Activated CD4-positive, alpha-beta T cell treated with anti-CD3 and anti-CD28 coated beads, Interleukin-2, amount 50 U/mL, for 16 hours (primary cell): ENCODE measurements around the gene PPT1.

ENCODE experiments used
- DNase-seq: peaks from one replicate; pipeline ENCODE4 v3.0.0-alpha.2; 2020

Gene PPT1

DNA sequence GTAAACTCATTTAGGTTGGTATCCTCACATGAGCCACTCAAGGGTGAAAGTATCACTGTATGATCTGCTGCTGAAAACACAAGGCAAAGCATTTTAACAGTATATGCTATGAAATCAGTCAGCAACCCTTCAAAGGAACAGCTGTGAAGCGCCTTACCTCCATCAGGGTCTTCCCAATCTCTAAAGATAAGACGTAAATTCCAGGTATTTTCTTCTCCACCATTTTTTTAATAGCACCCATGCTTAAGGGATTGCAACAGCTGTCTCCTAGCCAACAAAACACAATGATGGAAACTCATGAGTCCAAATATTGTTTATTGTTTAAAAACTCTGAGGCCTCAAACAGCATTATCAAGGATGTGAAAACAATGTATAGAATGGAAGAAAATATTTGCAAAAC, 4.8 kb downstream of the PPT1 start:
- no peak for DNase-seq

GRCh38 chr1:40090652-40091355, 6.2 kb downstream of the PPT1 start:
- no peak for DNase-seq

DNA sequence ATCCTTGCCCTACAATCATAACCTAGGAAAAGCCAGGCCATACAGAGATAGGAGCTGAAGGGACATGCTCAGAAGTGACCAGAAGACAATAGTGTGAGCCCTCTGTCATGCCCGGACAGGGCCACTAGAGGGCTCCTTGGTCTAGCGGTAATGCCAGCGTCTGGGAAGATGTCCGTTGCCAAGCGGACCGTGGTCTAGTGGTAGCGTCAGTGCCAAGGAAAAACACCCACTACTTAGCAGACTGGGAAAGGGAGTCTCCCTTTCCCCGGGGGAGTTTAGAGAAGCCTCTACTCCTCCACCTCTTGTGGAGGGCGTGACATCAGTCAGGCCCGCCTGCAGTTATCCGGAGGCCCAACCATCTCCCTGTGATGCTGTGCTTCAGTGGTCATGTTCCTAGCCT, 12.3 kb downstream of the PPT1 start:
- peak; percentile 48 for DNase-seq

DNA sequence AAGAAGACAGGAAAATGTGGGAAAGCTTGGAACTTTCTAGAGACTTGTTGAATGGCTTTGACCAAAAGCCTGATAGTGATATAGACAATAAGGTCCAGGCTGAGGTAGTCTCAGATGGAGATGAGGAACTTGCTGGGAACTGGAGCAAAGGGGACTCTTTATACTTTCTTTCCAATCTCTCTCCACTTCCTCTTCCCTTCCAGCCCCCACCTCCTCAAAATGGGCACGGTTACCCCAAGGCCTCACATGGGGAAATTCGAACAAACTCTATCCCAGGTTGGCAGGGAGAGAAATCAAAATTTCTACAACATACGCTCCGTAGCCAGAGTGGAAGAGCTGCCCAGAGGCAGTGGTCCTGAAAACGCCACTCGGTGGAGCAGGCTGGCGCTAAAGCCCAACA, 15.2 kb downstream of the PPT1 start:
- no peak for DNase-seq

DNA sequence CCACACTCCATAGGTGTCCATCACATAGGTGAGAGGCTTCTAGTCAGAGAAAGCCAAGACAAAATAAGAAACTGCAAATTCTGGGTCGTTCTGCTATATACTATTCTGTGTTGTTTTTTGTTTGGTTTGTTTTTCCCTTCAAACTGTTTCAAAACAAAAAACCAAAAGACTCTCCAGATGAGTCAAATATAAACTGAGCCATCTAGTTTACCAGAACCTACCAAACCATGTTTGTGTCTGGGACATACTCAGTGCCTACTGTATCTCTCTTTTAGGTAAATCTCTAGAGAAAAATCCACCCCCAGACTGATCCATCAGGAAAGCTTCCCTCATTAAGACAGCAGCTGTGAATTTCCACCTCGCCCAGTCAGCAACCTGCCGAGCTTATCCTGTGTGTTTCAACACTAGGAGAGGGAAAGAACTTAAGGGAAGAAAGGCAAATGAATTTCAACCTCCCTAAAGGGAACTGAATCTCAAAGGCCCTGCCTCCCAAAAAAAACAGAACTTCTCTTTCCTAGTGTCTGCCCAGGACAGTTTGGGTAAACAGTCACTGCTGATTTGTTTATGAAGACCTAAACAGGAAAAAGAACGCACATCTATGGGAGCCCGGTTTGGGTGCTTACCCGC, 17.2 kb downstream of the PPT1 start:
- DNase-seq = peak; percentile 29

- DNase-seq = peak; percentile 69
Measured at GRCh38 chr1:40078512-40079333, 18.3 kb downstream of the PPT1 start.

GRCh38 chr1:40076895-40077312, 20.1 kb downstream of the PPT1 start:
- no peak for DNase-seq

GRCh38 chr1:40075266-40075665, 21.8 kb downstream of the PPT1 start:
- DNase-seq = no peak

GRCh38 chr1:40073062-40073461, 24.0 kb downstream of the PPT1 start:
- DNase-seq = no peak

GRCh38 chr1:40072142-40072541, 24.9 kb downstream of the PPT1 start:
- no peak for DNase-seq

DNA sequence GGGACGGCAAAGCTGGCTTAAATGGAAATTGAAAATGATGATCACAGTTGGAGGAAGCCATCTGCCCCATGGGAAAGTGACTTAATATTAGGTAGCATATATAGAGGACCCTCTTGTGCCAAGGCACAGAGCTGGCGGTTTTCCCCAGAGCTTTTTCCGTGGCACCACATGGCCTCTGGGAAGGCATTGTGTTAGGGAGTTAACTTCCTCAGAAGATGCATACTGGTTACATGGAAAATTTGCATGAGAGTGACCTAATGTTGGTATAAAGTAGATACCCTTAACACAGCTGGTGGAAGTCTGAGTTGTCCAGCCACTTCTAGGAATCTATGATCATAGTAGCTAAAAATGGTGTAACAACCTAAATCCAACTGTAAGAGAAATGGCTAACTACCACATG, 29.2 kb downstream of the PPT1 start:
- no peak for DNase-seq

GRCh38 chr1:40067023-40067422, 30.0 kb downstream of the PPT1 start:
- no peak for DNase-seq

DNA sequence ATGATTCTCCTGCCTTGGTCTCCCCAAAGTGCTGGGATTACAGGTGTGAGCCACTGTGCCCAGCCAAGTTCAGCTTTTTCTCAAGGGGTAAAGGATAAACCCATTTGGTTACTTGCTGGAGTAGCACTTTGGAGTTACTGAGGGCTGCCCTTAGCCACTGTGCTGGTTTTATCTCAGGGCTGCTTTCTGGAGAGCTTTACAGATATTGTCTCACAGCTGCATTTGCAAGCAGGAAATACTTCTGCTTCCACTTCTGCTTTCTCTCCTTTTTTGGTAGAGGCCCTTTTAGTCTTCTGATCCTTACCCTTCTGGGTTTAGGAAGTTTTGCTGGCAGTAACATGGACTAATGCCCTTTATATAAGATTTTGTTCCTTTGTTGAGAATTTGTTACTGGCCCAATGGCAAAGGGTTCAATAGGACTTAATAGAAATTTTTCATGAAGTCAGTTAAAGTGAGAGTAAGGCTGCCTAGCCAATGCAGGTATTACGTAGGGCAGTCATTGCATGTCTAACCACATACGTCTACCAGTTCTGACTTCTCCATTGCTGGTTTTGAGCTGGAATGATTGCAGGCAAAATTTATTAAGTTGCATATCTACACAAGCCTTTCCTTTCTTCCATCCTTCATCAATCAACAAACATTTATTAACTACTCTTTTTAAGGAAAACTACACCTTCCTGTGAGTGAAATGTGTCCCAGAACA, 32.1 kb downstream of the PPT1 start:
- DNase-seq = no peak

- DNase-seq = no peak
Measured at GRCh38 chr1:40059960-40060750, 36.9 kb downstream of the PPT1 start.

GRCh38 chr1:40059338-40059959, 37.6 kb downstream of the PPT1 start:
- DNase-seq = peak; percentile 81

GRCh38 chr1:40058453-40059337, 38.4 kb downstream of the PPT1 start:
- DNase-seq = peak; percentile 62

DNA sequence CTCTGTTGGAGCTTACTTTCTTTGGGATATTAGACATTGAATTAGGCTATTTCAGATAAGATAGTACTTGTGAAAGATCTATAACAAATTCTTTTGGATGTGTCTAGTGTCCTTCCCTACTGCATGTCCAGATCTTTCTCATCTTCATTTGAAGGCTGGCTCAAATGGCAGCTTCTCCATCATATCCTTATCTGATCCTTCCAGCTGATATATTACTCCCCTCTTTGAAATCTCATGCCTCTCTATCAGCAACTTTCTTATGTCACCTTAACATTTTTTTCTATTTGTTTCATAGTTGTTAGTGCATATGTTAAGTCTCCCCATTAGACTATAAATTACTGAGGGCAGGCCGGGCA, 39.0 kb downstream of the PPT1 start:
- DNase-seq = no peak

- DNase-seq = no peak
Measured at GRCh38 chr1:40057310-40058030, 39.6 kb downstream of the PPT1 start.

- no peak for DNase-seq
Measured at GRCh38 chr1:40056519-40057309, 40.3 kb downstream of the PPT1 start.
